Astrocyte (in vitro differentiated cells and primary cell): ENCODE measurements around the gene COQ8A. TPM values are rescaled to one million over a fixed set of nuclear protein-coding genes. Genes with fewer than 3 reads are reported as not detected.

Experiments used
- DNase-seq: peaks from one replicate; pipeline ENCODE4 v3.0.0-alpha.2; 2010; ENCODE audit warnings: low read depth
- FAIRE-seq: peaks from 2 replicates; lab custom pipeline; 2011; peaks lifted over from hg19 to GRCh38; lab: Jason Lieb, UNC
- H2AFZ ChIP-seq: 2 replicates; pipeline ENCODE4 v1.6.0; 2012; ENCODE audit warnings: low read depth, low read length, inconsistent platforms
- H3K27ac ChIP-seq: 2 replicates; pipeline ENCODE4 v1.5.1; 2011; ENCODE audit warnings: low read depth, low read length, inconsistent platforms
- H3K27me3 ChIP-seq: 2 replicates; pipeline ENCODE4 v1.6.0; 2011; ENCODE audit warnings: low read length, inconsistent platforms; ENCODE audit not compliant: insufficient read depth
- H3K36me3 ChIP-seq: 2 replicates; pipeline ENCODE4 v1.5.1; 2011; ENCODE audit warnings: low read length, inconsistent platforms; ENCODE audit not compliant: insufficient read depth
- H3K4me1 ChIP-seq: 2 replicates; pipeline ENCODE4 v1.5.1; 2011; ENCODE audit warnings: low read length, inconsistent platforms; ENCODE audit not compliant: insufficient read depth
- H3K4me2 ChIP-seq: 2 replicates; pipeline ENCODE4 v1.6.0; 2012; ENCODE audit warnings: low read length, inconsistent platforms
- H3K4me3 ChIP-seq: 2 replicates; pipeline ENCODE4 v1.5.1; 2011; ENCODE audit warnings: low read depth, mild to moderate bottlenecking, low read length, inconsistent platforms; ENCODE audit not compliant: insufficient read depth
- H3K79me2 ChIP-seq: 2 replicates; pipeline ENCODE4 v1.6.0; 2012; ENCODE audit warnings: mild to moderate bottlenecking, low read length, inconsistent platforms; ENCODE audit not compliant: insufficient read depth
- H3K9ac ChIP-seq: 2 replicates; pipeline ENCODE4 v1.6.0; 2012; ENCODE audit warnings: mild to moderate bottlenecking, low read length, inconsistent platforms
- H3K9me3 ChIP-seq: 2 replicates; pipeline ENCODE4 v1.5.1; 2012; ENCODE audit warnings: low read depth, mild to moderate bottlenecking, low read length, inconsistent platforms; ENCODE audit not compliant: insufficient read depth
- H4K20me1 ChIP-seq: 2 replicates; pipeline ENCODE4 v1.6.0; 2012; ENCODE audit warnings: low read length, inconsistent platforms; ENCODE audit not compliant: insufficient read depth
- H3K27ac Mint-ChIP-seq: one replicate; pipeline ENCODE4 v1.8.0; 2021; ENCODE audit warnings: mild to moderate bottlenecking, mixed read lengths; ENCODE audit not compliant: unreplicated experiment
- H3K27me3 Mint-ChIP-seq: one replicate; pipeline ENCODE4 v1.8.0; 2021; ENCODE audit warnings: low read depth, mixed read lengths; ENCODE audit not compliant: unreplicated experiment
- H3K36me3 Mint-ChIP-seq: one replicate; pipeline ENCODE4 v1.8.0; 2021; ENCODE audit warnings: low read depth, mixed read lengths; ENCODE audit not compliant: unreplicated experiment
- H3K4me1 Mint-ChIP-seq: one replicate; pipeline ENCODE4 v1.8.0; 2021; ENCODE audit warnings: low read depth, mixed read lengths; ENCODE audit not compliant: unreplicated experiment
- H3K4me3 Mint-ChIP-seq: one replicate; pipeline ENCODE4 v1.8.0; 2021; ENCODE audit warnings: mild to moderate bottlenecking, moderate library complexity, mixed read lengths; ENCODE audit not compliant: unreplicated experiment
- H3K9me3 Mint-ChIP-seq: one replicate; pipeline ENCODE4 v1.8.0; 2021; ENCODE audit warnings: mild to moderate bottlenecking, mixed read lengths; ENCODE audit not compliant: unreplicated experiment
- CTCF ChIP-seq: IDR thresholded peaks from 2 replicates; pipeline ENCODE4 v1.5.1; 2011; ENCODE audit warnings: low read depth, mild to moderate bottlenecking, inconsistent platforms, low read length, moderate library complexity; ENCODE audit not compliant: insufficient read depth
- EZH2 ChIP-seq: IDR thresholded peaks from 2 replicates; pipeline ENCODE4 v1.6.1; 2012; ENCODE audit warnings: mild to moderate bottlenecking, low read length, inconsistent platforms; ENCODE audit not compliant: insufficient read depth
- total RNA-seq: library from RNA; stranded (reverse); gene quantifications from 2 replicates; pipeline ENCODE4 v1.2.1, GENCODE V29; 2021

Gene COQ8A
- total RNA-seq, 1 donor from 2014 or later: 8.2 TPM

- H3K4me2 ChIP-seq: no peak overlapping the region
- no peak overlapping the region for H3K4me3 Mint-ChIP-seq
- H3K36me3 Mint-ChIP-seq: peaks cover 1% of the 10 kb centered on the region
- no peaks in the 10 kb centered on the region for H4K20me1 ChIP-seq
- H3K27me3 ChIP-seq: no peaks in the 10 kb centered on the region
- no peak overlapping the region for H3K27ac Mint-ChIP-seq
- no peaks in the 10 kb centered on the region for H3K27me3 Mint-ChIP-seq
- H3K36me3 ChIP-seq: no peaks in the 10 kb centered on the region
- no peak overlapping the region for H3K27ac ChIP-seq
- H3K9ac ChIP-seq: no peak overlapping the region
- no peaks in the 10 kb centered on the region for H3K9me3 Mint-ChIP-seq
- no peak for DNase-seq
- no peak overlapping the region for H2AFZ ChIP-seq
- H3K4me3 ChIP-seq: no peak overlapping the region
- H3K9me3 ChIP-seq: no peaks in the 10 kb centered on the region
- no peaks in the 10 kb centered on the region for H3K4me1 ChIP-seq
- no peaks in the 10 kb centered on the region for H3K79me2 ChIP-seq
- no peak for FAIRE-seq
- TF ChIP-seq EZH2: no peak
- no peak for TF ChIP-seq CTCF
- H3K4me1 Mint-ChIP-seq: peaks cover 9% of the 10 kb centered on the region
These were observed 37.7 kb downstream of the COQ8A start for GRCh38 chr1:226977643-226978431.

- H3K27ac Mint-ChIP-seq: no peak overlapping the region
- H3K27me3 ChIP-seq: no peaks in the 10 kb centered on the region
- no peak overlapping the region for H2AFZ ChIP-seq
- H3K4me1 ChIP-seq: no peaks in the 10 kb centered on the region
- H3K36me3 ChIP-seq: no peaks in the 10 kb centered on the region
- H3K27me3 Mint-ChIP-seq: no peaks in the 10 kb centered on the region
- no peak overlapping the region for H3K4me3 Mint-ChIP-seq
- DNase-seq (no peak), FAIRE-seq (no peak)
- peaks cover 9% of the 10 kb centered on the region for H3K4me1 Mint-ChIP-seq
- H3K4me2 ChIP-seq: no peak overlapping the region
- TF ChIP-seq CTCF (no peak), EZH2 (no peak)
- H3K36me3 Mint-ChIP-seq: peaks cover 1% of the 10 kb centered on the region
- no peak overlapping the region for H3K4me3 ChIP-seq
- no peak overlapping the region for H3K9ac ChIP-seq
- H4K20me1 ChIP-seq: no peaks in the 10 kb centered on the region
- no peaks in the 10 kb centered on the region for H3K9me3 Mint-ChIP-seq
- H3K27ac ChIP-seq: no peak overlapping the region
- H3K79me2 ChIP-seq: no peaks in the 10 kb centered on the region
- no peaks in the 10 kb centered on the region for H3K9me3 ChIP-seq
These were observed 38.5 kb downstream of the COQ8A start for GRCh38 chr1:226978432-226979114.
